ENCODE results near the gene ERGIC1.

Gene ERGIC1

GRCh38 chr5:172866378-172866777, 32.3 kb downstream of the ERGIC1 start:
- DNase-seq (ENCODE audit: low read depth in 2 of 2), result no peak

- no peak for DNase-seq (ENCODE audit: low read depth in 2 of 2)
Measured at GRCh38 chr5:172866802-172867748, 33.0 kb downstream of the ERGIC1 start.

DNA sequence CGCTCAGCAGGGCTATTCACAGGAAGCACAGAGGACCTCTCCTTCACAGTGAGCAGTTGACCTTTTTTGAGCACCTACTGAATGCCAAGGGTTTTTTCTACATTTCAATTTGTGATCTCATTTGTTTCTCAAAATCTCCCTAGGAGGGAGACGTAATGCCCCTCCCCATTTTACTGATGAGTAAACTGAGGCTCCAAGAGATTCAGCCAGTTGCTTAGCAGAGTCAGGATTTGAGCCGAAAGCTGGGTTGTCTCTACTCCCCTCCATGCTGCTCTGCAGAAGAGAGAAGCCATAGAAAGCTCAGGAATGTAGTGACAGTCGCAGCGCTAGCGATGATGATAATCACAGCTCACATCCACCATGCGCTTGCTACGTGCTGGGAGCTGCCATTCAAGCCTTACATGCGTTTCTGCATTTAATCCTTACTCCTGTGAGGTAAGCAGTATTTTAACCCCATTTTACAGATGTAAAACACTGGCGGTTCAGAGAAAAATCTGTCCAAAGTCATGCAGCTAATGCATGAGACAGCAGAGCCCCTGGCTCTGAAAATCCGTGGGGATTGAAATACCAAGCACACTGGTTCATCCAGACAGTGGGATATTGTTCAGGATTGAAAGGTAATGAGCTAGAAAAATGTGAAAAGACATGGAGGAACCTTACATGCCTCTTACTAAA, 33.8 kb downstream of the ERGIC1 start:
- DNase-seq (ENCODE audit: low read depth in 2 of 2), result no peak

GRCh38 chr5:172868436-172868923, 34.4 kb downstream of the ERGIC1 start:
- no peak for DNase-seq (ENCODE audit: low read depth in 2 of 2)

DNA sequence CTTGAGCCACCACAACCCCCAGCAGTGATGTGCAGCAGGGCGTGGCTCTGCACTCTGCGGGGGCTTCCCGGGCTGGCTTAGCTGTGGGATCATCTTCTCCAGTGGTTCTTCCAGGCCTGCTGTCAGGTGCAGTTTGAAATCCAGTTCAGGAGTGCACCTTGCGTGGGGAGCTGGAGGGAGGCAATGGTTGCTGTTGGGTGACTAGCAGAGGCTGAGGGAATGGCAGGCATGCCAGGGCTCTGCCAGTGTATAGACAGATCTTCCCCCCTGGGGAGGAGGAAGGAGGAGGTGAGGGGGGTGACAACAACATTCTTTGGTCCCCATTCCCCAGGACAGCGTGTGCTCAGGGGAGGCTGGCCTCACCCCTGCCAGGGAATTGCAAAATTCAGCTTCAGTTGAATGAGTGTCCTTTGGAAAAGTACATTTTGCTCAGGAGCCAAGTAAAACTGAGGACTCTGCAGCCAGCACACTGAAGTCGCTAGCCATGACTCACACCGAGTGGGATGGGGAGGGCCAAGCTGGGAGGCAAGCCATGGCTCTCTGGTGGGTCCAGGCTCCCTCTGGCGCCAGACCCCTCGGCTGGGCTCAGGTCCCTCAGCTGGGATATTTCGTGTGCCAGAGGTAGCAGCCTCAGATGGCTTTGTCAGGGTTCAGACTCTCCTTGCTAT, 35.0 kb downstream of the ERGIC1 start:
- DNase-seq (ENCODE audit: low read depth in 2 of 2), result no peak

DNA sequence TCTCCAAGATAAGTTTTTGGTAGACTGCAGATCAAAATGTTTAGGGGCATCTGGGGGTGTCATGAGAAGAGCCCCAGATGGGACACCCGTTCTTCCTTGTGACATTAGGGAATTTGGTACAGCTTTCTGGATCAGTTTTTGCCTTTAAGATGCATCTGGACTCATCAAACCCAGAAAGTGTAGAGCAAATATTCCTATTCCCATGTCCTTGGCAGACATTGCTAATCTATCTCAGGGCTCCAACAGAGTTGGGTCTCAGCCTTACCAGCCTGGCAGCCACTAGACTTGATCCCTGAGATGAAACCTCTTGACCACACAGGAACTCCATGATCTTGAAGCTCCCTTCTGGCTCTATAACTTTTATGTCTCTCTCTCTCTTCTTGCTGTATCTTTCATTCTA, 35.6 kb downstream of the ERGIC1 start:
- no peak for DNase-seq (ENCODE audit: low read depth in 2 of 2)

- DNase-seq (ENCODE audit: low read depth in 2 of 2), result no peak
Measured at GRCh38 chr5:172870291-172870714, 36.3 kb downstream of the ERGIC1 start.

DNA sequence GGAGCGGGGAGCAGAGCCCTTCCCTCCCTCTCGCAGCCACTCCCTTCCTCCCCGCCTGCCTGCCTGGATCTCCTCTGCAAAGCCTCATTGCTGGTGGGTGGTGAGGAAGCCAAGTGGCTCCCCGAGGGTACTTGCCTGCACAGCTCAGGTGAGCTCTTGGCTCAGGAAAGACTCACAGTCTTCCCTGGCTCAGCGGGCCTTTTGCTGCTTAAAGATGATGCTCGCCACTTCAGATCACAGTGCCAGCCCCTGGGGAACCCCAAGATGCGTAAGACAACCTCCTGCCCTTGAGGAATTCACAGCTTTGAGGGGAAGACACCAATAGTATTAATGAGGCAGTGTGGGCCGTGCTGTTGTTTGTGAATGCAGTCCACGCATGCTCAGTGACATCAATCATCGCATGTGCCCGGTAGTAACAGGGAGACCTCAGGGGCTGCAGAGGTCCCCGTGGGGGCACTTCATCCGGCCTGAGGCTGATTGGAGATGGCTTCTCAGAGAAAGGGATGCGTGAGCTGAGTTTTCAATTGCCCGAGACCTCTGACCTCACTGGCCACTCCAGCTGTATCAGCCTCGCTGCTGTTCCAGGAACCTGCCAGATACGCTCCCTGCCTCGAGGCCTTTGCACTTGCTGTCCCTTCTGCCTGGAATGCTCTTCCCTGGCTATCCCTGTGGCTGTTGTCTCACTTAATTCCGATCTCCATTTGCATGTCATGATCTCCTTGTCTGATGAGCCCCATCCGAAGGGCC, 36.8 kb downstream of the ERGIC1 start:
- DNase-seq (ENCODE audit: low read depth in 2 of 2), result no peak

DNA sequence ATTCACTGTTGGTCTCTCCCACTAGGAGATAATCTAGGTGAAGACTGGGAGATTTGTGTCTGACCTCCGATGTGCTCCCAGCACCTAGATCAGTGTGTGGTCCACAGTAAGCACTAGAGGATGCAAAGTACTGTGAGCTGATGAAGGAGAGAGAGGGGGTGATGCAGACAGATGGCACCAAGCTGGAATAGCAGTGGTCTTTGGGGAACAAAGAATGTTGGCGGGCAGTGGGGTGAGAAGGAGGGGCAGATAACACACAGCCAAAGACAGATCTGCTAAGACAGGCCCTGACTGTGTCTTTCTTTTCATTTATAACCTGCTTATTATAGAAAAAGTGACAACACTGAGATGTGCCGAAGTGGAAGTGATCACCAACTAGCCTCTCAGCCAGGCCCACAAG, 37.5 kb downstream of the ERGIC1 start:
- DNase-seq (ENCODE audit: low read depth in 2 of 2), result no peak

DNA sequence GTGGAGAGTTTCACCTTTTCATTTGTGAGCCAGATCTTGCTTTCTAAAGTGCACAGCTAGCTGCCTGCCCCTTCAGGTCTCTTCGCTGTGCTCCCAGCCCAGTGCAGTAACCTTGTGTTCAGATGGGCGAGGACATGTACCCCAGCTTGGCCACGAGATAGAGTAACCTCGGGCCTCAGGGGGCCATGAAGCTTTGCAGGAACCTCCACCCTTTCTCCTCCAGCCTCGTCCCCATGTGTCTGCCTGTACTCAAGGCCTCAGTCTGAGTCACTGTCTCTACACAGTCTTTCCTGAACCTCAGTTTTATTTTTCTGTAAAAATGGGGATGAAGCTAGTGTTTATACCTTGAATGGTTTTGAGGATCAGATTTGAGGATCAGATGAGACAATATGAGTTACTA, 37.9 kb downstream of the ERGIC1 start:
- DNase-seq (ENCODE audit: low read depth in 2 of 2), result no peak

DNA sequence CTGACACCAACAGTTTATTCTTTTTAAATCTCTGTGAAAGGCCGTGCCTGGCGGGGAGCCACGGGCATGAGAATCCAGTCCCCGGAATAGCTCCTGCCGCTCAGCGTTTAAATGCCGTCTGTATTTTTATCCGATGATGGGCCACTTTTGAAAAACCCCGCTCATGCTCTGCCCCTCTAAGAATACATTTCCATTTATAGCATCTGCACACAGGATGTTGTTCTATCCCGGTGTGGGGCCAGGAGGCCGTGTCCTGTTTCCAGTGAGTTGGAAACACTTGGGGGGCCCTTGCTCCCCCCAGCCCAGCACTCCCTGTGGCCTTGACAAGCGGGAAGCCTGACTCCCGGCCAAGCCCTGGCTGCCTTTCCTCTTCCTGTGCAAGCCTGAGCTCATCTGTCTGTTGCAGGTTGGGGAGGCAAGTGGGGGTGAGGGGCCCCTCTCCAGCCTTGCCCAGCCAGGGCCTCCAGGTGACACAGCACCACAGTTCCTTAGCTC, 39.0 kb downstream of the ERGIC1 start:
- DNase-seq (ENCODE audit: low read depth in 2 of 2), result no peak

DNA sequence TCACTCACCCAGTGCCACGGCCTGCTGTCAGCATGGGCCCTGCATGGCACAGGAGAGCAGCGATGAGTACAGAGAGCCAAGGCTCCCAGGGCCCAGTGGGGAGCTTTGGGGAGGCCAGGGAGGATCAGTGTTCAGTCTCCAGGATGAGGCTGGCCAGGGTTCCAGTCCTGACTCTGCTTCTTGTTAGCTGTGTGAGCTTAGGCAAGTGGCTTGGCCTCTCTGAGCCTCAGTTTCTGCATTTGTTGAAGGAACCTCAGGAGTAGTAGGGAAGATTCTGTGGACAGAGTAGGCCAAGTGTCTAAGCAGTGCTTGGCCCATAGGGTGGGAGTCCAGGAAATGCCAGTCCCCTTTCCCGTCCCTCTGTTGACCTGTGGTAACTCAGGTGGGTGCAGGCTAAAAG, 39.5 kb downstream of the ERGIC1 start:
- no peak for DNase-seq (ENCODE audit: low read depth in 2 of 2)

GRCh38 chr5:172874647-172875504, 40.8 kb downstream of the ERGIC1 start:
- no peak for DNase-seq (ENCODE audit: low read depth in 2 of 2)

DNA sequence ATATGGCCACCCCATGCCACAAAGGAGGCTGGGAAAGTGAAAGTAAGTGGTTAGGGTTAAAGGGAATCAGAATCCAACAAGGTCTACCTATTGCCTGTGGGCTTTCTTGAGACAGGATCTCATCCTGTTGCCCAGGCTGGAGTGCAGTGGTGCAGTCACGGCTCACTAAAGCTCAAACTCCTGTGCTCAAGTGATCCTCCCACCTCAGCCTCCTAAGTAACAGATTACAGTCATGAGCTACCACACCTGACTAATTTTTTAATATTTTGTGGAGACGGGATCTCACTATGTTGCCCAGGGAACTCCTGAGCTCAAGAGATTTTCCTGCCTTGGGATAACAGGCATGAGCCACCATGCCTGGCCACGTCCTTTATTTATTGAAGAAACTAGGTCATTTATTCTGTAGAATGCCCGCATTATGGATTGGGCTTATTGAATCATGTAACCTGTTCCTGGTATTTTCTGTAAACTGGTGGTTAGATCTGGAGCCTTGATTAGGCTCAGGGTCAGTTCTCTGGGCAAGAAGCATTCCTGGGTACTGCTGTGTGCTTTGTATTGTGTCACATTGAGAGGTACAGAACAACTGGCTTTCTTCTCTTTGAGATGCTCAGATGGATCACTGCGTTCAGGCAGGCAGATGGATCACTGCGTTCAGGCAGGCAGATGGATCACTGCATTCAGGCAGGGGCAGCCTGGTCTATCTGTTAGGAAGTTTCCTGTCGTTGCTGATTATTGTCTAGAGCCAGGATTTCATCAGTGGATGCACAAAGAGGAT, 41.6 kb downstream of the ERGIC1 start:
- DNase-seq (ENCODE audit: low read depth in 2 of 2), result no peak

GRCh38 chr5:172876578-172876977, 42.5 kb downstream of the ERGIC1 start:
- DNase-seq (ENCODE audit: low read depth in 2 of 2), result no peak

GRCh38 chr5:172877466-172878260, 43.6 kb downstream of the ERGIC1 start:
- DNase-seq (ENCODE audit: low read depth in 2 of 2), result no peak

GRCh38 chr5:172878585-172878932, 44.5 kb downstream of the ERGIC1 start:
- no peak for DNase-seq (ENCODE audit: low read depth in 2 of 2)

DNA sequence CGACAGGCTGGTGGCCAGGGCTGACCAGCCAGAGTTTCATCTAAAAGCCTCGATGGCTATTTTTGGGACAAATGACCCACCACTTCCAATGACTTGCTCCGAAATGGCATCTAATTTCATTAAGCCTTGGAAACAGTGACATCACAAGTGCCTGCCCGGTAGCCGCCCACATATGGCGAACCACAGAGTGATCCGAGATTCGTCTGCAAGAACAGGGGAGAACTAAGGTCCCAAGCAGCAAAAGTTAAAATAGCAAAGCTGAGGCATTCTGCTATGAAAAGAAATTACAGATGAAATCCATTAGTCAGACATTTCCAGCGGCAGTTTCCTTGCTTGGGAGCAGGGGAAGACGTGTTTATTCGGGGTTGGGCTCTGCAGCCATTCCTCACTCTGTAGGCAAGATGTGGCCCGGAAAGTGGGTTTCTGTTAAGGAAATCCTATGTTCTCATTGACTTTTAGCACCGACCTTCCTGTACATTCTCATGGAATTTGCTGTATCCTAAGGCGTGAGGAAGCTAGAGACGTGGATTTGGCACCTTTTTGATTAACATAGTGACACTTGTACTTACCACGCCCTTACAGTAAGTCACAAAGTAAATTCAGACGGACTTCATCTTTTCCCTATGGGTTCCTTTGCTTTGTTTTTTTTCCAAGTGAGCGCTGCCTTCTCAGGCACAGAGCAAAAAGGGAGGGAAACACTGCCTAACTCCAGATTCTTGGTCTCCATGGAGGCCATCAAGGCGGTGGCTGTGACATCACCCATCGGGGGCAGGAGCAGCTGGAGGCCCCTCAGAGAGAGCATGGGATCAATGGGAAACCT, 45.1 kb downstream of the ERGIC1 start:
- DNase-seq (ENCODE audit: low read depth in 2 of 2), result no peak

All from stimulated activated CD8-positive, alpha-beta memory T cell treated with anti-CD3 and anti-CD28 coated beads, Interleukin-7, amount 100 ng/mL, for 1 hour (primary cell).